HL-60/S4 (cell line): ENCODE results near the gene MYLK3.

Experiments used
- in situ Hi-C: fragments of 300-500 bp; cut with MboI; formaldehyde crosslinking; loops from 2 replicates; pipeline ENCODE4 v1.14.3; 2022; ENCODE audit warnings: low sequenced_read_pairs

MYLK3 gene

DNA sequence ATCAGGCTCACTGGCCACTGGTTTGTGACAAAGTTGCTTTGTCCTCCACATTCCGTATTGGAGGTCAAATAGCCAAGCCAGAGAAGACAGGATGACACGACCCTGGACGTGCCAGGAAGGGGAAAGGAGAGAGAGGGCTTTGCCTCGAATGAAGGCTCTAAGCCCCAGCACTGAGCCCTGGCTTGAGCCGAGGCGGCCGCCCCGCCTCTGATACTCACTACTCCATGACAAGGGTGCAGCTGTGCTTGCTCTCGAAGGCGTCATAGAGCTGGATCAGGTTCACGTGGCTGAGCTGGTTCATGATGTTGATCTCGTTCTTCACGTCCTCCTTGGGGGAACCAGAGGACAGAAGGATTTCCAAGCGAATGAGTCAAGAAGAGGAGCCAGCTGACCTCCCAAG is 19.3 kb downstream of the MYLK3 start:
- in situ Hi-C loops, result no loop called here

DNA sequence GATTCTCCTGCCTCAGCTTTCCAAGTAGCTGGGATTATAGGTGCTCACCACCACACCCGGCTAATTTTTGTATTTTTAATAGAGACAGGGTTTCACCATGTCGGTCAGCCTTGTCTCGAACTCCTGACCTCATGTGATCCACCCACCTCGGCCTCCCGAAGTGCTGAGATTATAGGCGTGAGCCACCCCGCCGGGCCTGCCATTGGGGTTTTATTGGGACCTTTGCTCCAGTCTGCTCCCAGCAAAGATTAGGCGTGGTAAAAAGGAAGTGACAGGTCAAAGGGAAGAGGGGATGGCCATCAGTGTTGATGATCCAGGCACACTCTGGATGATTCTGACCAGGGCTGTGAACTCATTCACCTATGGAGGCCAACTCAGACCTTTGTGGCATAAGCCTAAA is 20.5 kb downstream of the MYLK3 start:
- in situ Hi-C loops, result no loop called here

DNA sequence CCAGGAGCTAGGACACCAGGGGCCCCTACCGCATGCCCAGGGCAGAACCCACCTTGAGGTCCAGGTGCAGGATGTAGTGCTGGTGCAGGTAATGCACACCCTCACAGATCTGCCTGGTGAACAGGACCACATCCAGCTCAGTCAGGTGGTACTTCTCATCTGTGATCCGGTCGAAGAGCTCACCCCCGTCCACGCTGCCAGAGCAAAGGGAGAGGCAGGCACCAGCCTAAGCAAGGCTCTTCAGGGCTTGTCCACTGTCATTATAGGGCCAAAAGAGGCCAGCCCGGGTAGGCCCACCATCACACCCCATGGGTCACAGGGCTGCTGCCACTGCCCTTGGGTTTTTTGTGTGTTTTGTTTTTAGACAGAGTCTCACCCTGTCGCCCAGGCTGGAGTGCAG is 21.0 kb downstream of the MYLK3 start:
- in situ Hi-C loops, result no loop called here

DNA sequence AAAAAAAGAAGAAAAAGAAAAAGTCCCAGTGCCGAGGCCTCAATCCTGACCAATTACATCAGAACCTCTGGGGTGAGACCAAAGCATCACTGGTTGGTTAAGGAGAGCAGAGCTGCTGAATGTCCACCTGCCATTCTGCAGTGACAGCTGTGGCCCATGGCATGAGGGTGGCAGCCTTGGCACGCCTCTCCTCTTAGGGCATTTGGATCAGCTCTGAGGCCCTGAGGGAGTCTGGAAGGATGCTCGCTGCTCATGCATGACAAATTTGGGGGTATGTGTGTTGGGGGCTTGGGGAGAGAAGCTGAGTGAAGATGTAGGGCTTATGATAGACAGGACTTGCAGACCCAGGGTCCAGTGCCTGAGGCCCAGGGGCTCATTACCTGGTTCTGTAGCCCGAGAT is 26.3 kb downstream of the MYLK3 start:
- in situ Hi-C loops, result no loop called here

DNA sequence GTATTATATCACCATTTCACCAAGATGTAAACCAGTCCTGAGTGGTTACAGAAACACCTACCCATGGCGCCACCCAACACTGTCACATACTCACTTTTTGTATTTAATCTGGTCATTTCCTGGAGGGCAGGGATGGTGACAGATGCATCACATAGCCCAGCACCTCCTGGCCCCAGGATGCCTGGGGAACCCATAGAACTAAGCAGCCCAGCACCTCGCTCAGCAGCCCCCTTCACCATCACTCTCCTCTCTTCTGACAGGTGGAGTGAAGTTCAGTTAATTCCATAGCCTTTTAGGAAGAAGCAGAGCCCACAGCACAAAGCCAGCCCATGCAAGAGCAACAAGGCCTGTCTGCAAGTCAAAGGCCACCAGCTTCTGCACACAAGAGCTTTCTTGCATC is 27.5 kb downstream of the MYLK3 start:
- in situ Hi-C loops, result no loop called here

DNA sequence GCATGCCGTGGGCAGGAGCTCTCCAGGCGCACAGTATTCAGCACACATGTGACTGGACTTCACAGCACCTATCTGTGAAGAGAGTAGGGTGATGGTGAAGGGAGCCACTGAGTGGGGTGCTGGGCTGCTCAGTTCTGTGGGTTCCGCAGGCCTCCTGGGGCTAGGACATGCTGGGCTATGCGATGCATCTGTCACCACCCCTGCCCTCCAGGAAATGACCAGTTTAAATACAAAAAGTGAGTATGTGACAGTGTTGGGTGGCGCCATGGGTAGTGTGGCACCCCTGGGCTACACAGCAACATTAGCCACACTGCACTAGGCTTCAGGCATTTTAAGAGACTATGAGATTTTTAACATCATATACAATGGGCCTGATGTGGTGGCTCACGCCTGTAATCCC is 28.6 kb downstream of the MYLK3 start:
- in situ Hi-C loops, result no loop called here

DNA sequence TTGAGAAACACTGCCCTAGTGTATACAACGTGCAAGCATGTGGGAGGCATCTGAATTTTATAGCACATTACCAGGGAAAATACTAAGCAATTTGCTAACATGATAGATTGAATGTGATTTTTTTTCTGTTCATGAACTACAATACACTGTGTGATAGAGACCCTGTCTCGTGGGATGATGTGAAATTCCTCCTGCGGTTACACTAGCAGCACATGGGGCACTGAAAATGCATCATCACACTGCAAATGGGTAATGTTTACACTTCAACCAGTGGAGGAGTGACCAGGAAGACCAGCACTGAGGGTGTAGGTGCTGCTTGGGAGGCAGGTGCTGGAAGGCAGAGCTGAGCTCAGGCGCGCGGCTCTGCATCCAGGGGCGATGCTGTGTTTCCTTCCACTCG is 29.9 kb downstream of the MYLK3 start:
- in situ Hi-C loops, result no loop called here

DNA sequence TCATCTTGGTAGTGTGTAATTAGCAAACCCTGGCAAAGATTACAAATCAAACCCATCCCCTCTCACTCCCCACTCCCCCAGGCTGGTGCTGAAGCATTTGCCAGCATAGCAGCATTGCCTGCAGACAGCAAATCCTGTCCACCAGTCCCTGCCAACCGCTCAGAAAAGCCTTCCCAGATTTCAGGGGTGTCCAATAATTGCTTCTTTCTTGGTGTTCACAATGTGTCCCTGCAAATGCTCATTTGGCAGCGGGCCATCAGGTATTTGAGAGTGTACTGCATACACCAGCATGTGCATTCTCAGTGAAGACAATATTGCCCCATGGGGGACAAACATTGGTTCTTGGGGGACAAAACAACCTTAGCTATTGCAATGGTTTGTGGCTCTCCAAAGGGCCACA is 30.5 kb downstream of the MYLK3 start:
- in situ Hi-C loops, result no loop called here

DNA sequence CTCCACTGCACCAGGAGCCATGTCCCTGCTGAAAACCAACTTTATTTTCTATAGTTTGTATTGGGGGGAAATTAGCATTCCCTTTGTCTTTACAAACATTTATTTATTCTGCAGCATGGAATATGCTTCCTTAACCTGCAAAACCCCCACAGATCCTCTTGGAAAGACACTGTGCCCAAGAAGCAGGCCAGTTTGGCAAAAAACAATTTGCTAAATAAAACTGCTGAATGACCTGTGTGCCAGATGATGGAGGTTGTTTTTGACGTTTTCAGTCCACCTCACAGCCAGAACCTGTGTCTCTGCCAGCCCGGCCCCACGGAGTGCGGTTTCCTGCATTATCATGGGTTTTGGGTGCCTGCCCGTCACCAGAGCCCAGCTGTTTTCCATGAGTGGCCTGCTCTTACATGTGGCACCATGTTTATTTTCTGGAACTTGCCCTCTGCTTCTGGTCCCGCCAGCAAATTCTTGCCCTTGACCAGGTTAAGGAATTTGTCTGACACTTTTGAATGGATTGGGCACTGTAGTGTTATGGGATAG is 32.3 kb downstream of the MYLK3 start:
- in situ Hi-C loops, result no loop called here

DNA sequence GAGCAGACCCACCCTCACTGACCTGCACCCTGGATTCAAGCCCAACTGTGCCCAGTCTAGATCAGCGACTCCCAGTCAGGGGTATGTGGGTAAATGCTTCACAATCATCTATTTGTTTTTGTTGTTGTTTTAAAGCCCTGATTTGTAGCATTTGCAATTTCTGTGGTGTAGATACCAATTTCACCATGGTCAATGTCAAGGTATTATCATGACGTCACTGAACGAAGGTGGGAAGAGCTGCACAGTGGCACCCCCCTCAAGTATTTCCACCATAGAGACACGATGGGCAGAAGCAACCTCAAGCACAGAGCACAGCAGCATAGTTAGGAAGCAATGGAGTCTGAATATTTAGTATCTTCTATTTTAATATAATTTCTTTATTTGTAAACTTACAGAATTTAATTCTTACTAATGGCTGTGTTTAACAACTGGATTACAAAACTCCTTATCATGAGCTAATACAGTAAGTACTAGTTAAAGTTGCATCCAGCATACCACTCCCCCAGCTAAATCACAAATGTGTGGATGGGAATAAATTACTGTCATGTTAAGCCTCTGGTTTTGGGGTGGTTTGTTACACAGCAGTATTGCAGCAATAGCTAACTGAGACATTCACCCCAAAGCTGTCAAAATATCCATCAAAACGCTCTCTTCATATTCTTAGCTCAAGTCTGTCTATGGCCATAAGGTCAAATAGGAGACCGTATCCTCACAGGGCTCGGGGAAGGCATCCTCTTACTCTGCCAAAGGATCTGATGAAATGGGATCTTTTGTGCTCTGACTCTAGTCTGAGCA is 33.1 kb downstream of the MYLK3 start:
- in situ Hi-C loops, result no loop called here

DNA sequence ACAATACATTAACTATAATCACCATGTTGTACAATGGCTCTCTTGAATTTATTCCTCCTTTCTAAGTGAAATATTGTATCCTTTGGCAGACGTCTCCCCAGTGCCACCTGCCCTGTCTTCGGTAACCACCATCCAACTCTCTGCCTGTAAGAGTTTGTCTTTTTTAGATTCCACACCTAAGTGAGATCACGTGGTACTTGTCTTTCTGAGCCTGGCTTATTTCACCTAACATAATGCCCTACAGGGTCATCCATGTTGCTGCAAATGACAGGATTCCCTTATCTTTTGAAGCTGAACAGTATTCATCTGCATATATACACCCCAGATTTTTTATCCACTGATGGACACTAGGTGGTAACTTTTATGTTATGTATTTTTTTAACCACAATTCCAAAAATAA is 34.5 kb downstream of the MYLK3 start:
- in situ Hi-C loops, result no loop called here

DNA sequence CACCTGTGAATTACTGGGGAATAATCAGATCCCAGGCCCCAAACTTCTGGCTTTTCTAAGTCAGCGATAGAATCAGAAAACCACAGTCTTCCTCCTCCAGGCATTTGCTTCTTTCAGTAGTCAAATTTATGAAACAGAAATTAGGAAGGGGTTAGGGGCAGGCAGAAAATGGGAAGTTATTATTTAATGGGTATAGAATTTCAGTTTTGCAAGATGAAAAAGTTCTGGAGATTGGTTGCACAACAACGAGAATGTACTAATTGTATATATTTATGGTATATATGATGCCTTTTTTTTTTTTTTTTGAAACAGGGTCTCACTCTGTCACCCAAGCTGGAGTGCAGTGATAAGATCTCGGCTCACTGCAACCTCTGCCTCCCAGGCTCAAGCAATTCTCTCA is 35.2 kb downstream of the MYLK3 start:
- in situ Hi-C loops, result no loop called here

DNA sequence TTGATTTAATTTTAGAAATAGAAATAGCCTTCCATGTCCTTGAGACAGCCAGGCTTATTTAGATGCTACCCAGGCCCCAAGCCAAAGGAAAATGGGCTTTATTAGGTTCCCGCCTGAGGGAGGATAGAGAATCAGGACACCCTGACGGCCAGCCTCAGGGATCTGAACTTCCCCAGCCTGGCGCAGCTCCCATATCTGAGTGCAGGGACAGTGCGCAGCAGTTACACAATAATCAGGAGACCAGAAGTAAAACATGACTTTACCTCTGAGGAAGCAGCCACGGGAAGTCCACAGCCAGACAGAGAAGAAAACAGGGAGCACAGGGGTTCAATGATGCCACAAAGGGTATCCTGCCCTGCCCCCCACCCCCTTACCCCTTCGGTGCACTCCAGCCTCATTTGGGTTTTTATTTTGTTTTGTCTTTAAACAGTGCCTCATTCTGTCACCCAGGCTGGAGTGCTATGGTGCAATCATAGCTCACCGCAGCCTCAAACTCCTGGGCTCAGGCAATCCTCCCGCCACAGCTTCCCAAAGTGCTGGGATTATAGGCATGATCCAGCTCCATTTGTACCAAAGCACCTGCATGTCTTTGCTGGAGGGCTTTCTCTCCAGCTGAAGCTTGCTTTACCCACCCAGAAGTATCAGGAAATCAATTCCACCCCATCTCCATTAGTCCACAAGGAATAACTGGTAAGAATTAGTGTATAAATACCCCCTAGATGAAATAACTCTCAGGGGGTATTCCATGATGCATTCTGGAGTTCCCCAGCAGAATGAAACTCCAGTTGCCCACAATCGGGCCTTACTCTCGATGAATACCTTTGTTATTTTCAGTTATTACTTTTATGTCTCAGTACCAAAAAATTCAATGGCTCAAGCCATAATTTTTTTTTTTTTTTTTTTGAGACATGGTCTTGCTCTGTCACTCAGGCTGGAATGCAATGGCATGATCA is 36.8 kb downstream of the MYLK3 start:
- in situ Hi-C loops, result no loop called here

DNA sequence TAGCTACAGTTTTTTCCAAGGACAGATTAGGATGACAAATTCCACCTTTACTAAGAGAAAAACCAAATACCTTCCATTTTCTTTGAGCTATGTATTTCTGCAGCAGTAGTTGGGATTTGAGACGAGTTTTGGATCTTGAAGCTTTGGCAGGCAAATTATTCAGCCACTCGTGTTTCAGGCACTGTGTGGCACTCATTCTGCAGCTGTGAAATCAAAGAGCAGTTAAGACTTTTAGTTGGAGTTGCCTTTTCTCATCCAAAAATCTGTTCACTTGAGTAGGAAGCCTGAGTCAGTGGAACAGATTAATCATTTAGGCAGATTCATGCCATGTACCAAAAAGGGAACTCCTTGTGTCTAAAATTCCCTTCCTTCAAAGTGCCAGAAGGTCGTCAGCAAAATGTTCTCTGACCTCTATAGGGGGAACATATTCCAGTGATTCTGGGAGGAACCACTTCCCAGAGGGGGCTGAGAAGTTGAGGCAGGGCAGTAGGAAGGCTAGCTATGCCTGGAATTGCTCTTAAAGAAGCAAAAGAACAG is 38.6 kb downstream of the MYLK3 start:
- in situ Hi-C loops, result no loop called here

DNA sequence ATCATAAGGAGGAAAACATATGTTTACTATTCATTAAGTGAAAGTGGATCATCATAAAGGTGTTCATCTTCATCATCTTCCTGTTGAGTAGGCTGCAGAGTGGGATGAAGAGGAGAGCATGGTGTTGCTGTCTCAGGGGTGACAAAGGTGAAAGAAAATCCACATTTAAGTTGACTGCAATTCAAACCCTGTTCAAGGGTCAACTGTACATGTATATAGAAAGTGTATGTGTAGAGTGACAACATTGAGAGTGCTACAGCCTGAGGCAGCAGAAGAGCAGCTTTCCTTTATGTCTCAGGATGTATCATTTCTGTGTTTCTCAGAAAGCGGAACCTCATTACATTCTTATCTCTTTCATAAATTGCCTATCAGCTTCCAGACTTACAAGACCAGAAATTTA is 41.5 kb downstream of the MYLK3 start:
- in situ Hi-C loops, result no loop called here

DNA sequence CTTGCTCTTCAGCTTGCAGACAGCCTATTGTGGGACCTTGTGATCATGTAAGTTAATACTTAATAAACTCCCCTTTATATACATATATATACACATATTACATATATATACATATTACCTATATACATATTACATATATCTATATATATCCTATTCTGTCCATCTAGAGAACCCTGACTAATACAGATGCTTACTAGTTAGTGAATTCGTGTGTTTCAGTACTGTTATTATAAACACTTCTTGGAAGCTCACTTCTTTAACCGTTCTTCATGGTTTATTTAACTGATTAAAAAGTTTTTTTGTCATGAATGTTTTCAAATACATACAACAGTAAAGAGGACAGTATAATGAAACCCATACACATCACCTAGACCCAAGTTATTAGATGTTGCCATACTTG is 46.1 kb downstream of the MYLK3 start:
- in situ Hi-C loops, result no loop called here

DNA sequence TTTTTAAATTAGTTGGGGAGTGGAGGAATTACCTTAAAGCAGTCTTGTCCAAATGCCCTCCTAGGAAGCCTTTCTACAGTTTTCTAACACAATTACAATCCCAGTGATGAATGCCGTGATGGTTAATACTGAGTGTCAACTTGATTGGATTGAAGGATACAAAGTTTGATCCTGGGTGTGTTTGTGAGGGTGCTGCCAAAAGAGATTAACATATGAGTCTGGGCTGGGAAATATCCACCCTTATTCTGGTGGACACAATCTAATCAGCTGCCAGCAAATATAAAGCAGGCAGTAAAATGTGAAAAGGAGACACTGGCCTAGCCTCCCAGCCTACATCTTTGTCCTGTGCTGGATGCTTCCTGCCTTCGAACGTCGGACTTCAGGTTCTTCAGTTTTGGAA is 46.5 kb downstream of the MYLK3 start:
- in situ Hi-C loops, result no loop called here

DNA sequence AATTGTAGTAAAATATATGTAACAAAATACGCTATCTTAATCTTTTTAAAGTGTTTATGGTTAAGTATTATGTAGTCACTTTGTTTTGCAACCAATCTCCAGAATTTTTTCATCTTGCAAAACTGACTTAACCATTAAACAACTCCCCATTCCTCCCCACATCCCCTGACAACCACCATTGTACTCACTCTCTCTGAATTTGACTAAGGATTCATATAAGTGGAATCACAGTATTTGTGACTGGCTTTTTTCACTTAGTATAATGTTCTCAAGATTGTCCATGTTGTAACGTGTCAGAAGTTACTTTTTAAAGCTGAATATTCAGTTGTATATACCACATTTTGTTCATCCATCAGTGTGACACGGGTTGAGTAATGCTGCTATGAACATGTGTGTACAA is 48.1 kb downstream of the MYLK3 start:
- in situ Hi-C loops, result no loop called here

DNA sequence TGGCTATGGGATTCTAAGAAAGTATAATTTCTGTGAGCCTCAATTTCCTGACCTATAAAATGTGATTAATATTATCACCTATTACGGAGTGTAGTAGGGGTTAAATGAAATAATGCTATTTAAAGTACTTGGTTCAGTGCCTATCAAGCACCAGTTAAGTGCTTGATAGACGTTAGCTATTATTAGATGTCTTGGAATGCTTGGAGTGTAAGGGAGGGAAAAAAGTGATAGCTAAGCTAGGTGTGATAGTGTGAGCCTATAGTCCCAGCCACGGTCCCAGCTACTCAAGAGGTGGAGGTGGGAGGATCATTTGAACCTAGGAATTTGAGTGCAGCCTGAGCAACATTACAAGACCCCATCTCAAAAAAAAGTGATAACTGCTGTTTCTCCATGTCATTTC is 51.2 kb downstream of the MYLK3 start:
- in situ Hi-C loops, result no loop called here

DNA sequence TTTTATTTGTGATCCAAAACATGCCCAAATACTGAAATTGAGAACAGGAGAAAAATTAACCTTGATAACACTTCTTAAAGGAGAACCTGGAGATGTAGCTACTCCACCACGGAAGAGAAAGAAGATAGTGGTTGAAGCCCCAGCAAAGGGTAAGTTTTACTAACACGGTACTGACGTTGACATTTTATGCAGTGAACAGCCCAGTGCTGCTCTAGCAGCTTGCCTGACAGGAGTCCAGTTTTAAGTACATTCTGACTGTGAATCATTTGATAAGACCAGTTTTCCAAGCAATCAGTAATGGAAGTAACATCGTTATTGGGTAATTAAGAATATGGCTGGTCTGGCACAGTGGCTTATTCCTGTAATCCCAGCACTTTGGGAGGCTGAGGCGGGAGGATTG is 52.2 kb downstream of the MYLK3 start:
- in situ Hi-C loops, result no loop called here

DNA sequence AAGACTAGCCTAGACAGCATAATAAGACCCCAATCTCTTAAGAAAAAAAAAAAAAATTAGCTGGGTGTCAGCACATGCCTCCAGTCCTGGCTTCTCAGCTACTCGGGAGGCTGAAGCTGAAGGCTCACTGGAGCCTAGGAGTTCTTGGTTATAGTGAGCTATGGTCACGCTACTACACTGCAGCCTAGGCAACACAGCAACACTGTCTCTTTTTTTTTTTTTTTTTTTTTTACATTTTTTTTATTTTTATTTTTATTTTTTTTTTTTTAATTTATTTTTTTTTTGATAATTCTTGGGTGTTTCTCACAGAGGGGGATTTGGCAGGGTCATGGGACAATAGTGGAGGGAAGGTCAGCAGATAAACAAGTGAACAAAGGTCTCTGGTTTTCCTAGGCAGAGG is 54.5 kb downstream of the MYLK3 start:
- in situ Hi-C loops, result no loop called here

DNA sequence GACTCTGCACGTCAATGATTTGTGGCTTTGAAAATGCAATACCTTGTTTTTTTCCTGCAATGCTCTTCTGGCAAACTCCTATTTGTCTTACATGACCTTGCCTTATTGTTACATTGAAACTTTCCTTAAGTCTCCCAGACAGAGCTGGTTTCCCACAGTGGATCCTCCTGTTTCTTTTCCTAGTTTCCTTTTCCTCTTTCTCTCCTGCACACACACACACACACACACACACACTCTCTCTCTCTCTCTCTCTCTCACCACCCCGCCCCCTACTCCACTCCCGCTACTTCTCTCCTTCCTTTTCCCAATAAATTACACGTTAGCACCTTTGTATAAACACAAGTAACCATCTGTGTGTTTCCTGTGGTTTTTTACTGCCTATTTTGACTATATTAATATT is 56.4 kb downstream of the MYLK3 start:
- in situ Hi-C loops, result no loop called here
